SK-N-SH (cell line): ENCODE measurements around the gene H2AZ2. TPM values are rescaled to one million over a fixed set of nuclear protein-coding genes. Genes with fewer than 3 reads are reported as not detected.
"Not testable (repeated sequence)": the region's sequence is repeated elsewhere in the genome, so short reads cannot be mapped to it uniquely, and the experiment has no call there.

Source experiments
- CTCF ChIA-PET: fragments of 300-600, 350-600 bp; formaldehyde crosslinking; extraction: SDS; loops from one replicate; lab custom pipeline; 2021; lab: Yijun Ruan, JAX
- POLR2A ChIA-PET: fragments of 350-600 bp; sonication (Branson Sonifier 250); formaldehyde crosslinking; extraction: SDS; loops from one replicate; lab custom pipeline; 2020; ENCODE audit warnings: antibody characterized with exemption, inconsistent platforms; lab: Yijun Ruan, JAX
- DNase-seq: peaks from one replicate; pipeline ENCODE4 v3.0.0; 2012
- H2AFZ ChIP-seq: fragments of 200-600 bp; sonication (generic); 2 replicates; pipeline ENCODE4 v1.8.1; 2016; ENCODE audit warnings: antibody characterized with exemption, mild to moderate bottlenecking, low read depth
- H3F3A ChIP-seq: fragments of 200-600 bp; sonication (generic); replicated peaks from 2 replicates; pipeline ENCODE3; 2016; ENCODE audit warnings: antibody characterized with exemption, mild to moderate bottlenecking; ENCODE audit not compliant: insufficient read depth
- H3K27ac ChIP-seq, 2 experiments: fragments of 200-500 bp in 1 of 2; fragments of 200-600 bp in 1 of 2; sonication (Bioruptor generic) in 1 of 2; sonication (generic), shearing (Covaris generic) in 1 of 2; 2 replicates each; pipeline versions ENCODE4 v1.5.1 to v1.6.1; 2014 to 2016; ENCODE audit warnings: low read depth in 2 of 2, inconsistent platforms in 1 of 2, low read length in 1 of 2, mild to moderate bottlenecking in 1 of 2, mixed read lengths in 1 of 2
- H3K27me3 ChIP-seq: fragments of 200-600 bp; sonication (generic), shearing (Covaris generic); 2 replicates; pipeline ENCODE4 v1.6.1; 2016; ENCODE audit warnings: mixed run types; ENCODE audit not compliant: insufficient read depth
- H3K36me3 ChIP-seq, 2 experiments: fragments of 200-500 bp in 1 of 2; fragments of 200-600 bp in 1 of 2; sonication (Bioruptor generic) in 1 of 2; sonication (generic) in 1 of 2; replicated peaks in 1 of 2; 2 replicates each; pipeline versions ENCODE3 to v1.5.1; 2014 to 2016; ENCODE audit warnings: low read length in 1 of 2, mild to moderate bottlenecking in 1 of 2; ENCODE audit not compliant: insufficient read depth in 2 of 2, control insufficient read depth in 1 of 2
- H3K4me1 ChIP-seq, 2 experiments: fragments of 200-500 bp in 1 of 2; fragments of 200-600 bp in 1 of 2; sonication (Bioruptor generic) in 1 of 2; sonication (generic), shearing (Covaris generic) in 1 of 2; 2 replicates each; pipeline versions ENCODE4 v1.5.1 to v1.6.1; 2014 to 2016; ENCODE audit warnings: low read depth in 1 of 2, low read length in 1 of 2, mixed run types in 1 of 2; ENCODE audit not compliant: insufficient read depth in 2 of 2, control insufficient read depth in 1 of 2
- H3K4me2 ChIP-seq: fragments of 200-600 bp; sonication (generic), shearing (Covaris generic); 2 replicates; pipeline ENCODE4 v1.6.1; 2017; ENCODE audit warnings: mixed run types
- H3K4me3 ChIP-seq, 2 experiments: fragments of 200-500 bp in 1 of 2; fragments of 200-600 bp in 1 of 2; sonication (Bioruptor generic) in 1 of 2; sonication (generic), shearing (Covaris generic) in 1 of 2; 2 replicates each; pipeline versions ENCODE4 v1.5.1 to v1.8.1; 2014 to 2016; ENCODE audit warnings: low read depth in 2 of 2, inconsistent platforms in 1 of 2, low read length in 1 of 2, mild to moderate bottlenecking in 1 of 2, mixed read lengths in 1 of 2, moderate library complexity in 1 of 2
- H3K79me2 ChIP-seq: fragments of 200-600 bp; sonication (generic); 2 replicates; pipeline ENCODE4 v1.8.1; 2017; ENCODE audit warnings: mild to moderate bottlenecking; ENCODE audit not compliant: insufficient read depth
- H3K9ac ChIP-seq: fragments of 200-600 bp; sonication (generic); 2 replicates; pipeline ENCODE4 v1.6.1; 2017; ENCODE audit warnings: mixed run types
- H3K9me2 ChIP-seq: fragments of 200-600 bp; sonication (generic); 2 replicates; pipeline ENCODE4 v1.6.1; 2017; ENCODE audit warnings: mixed run types
- H3K9me3 ChIP-seq: fragments of 200-600 bp; sonication (generic); 2 replicates; pipeline ENCODE4 v1.6.1; 2017; ENCODE audit warnings: mixed run types, mild to moderate bottlenecking, moderate library complexity
- H4K20me1 ChIP-seq: fragments of 200-600 bp; sonication (generic); 2 replicates; pipeline ENCODE4 v1.6.1; 2017; ENCODE audit warnings: mild to moderate bottlenecking, mixed run types; ENCODE audit not compliant: insufficient read depth
- FOSL2 ChIP-seq: IDR thresholded peaks from 2 replicates; pipeline ENCODE4 v1.4.0; 2012; ENCODE audit warnings: low read depth, mild to moderate bottlenecking, moderate library complexity, borderline replicate concordance
- MEF2A ChIP-seq: IDR thresholded peaks from 2 replicates; pipeline ENCODE4 v1.4.0; 2012; ENCODE audit warnings: low read depth, borderline replicate concordance
- POLR2AphosphoS5 ChIP-seq: IDR thresholded peaks from 2 replicates; pipeline ENCODE4 v1.6.1; 2012; ENCODE audit warnings: low read depth, low read length
- WGBS: methylation state at CpG from one replicate; pipeline ENCODE4 v1.1.6; 2017; ENCODE audit warnings: low lambda C conversion rate; 5-methylcytosine and 5-hydroxymethylcytosine counted together
- polyA plus RNA-seq, 3 experiments: library from polyadenylated mRNA; depleted of rRNA; stranded (reverse); fragments of >200 nt; gene quantifications; 2 replicates each; pipeline ENCODE4 v1.2.3, GENCODE V29; 2012
- TF ChIP-seq, protein P1 (sequence below): fragments of 200-600 bp; sonication (generic); IDR thresholded peaks from 2 replicates; pipeline ENCODE4 v1.6.1; 2017; ENCODE audit warnings: antibody characterized with exemption, mild to moderate bottlenecking, moderate library complexity
- TF ChIP-seq, protein P2 (sequence below): IDR thresholded peaks from 2 replicates; pipeline ENCODE4 v1.6.1; 2012; ENCODE audit warnings: mild to moderate bottlenecking, low read depth, low read length, moderate library complexity

H2AZ2 gene
- polyA plus RNA-seq, 1 of the 3 experiments (the other 2 are of a cell fraction) = 389 TPM

DNA sequence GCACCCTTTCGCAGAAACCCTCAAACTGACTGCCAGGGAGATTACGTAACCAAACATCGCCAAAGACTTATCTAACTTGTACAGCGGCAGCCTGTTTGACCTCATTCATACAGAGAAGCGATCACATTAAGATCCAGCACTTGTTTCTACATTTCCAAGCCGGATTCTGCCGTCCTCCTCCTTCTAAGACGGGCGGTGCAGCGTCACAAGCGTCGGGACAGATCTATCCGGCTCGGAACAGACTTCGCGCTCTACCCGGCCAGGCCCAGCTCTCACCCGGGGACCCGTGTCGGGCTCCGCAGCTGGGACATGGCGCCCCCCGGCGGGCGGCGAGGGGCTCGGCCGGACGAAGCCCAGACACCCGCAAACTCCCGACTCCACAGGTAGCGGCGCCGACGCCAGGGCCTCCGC, 373 bp downstream of the H2AZ2 start (continued):
- no peak for TF ChIP-seq MEF2A
- TF ChIP-seq, protein P1, sequence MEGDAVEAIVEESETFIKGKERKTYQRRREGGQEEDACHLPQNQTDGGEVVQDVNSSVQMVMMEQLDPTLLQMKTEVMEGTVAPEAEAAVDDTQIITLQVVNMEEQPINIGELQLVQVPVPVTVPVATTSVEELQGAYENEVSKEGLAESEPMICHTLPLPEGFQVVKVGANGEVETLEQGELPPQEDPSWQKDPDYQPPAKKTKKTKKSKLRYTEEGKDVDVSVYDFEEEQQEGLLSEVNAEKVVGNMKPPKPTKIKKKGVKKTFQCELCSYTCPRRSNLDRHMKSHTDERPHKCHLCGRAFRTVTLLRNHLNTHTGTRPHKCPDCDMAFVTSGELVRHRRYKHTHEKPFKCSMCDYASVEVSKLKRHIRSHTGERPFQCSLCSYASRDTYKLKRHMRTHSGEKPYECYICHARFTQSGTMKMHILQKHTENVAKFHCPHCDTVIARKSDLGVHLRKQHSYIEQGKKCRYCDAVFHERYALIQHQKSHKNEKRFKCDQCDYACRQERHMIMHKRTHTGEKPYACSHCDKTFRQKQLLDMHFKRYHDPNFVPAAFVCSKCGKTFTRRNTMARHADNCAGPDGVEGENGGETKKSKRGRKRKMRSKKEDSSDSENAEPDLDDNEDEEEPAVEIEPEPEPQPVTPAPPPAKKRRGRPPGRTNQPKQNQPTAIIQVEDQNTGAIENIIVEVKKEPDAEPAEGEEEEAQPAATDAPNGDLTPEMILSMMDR = peak; percentile 96

DNA sequence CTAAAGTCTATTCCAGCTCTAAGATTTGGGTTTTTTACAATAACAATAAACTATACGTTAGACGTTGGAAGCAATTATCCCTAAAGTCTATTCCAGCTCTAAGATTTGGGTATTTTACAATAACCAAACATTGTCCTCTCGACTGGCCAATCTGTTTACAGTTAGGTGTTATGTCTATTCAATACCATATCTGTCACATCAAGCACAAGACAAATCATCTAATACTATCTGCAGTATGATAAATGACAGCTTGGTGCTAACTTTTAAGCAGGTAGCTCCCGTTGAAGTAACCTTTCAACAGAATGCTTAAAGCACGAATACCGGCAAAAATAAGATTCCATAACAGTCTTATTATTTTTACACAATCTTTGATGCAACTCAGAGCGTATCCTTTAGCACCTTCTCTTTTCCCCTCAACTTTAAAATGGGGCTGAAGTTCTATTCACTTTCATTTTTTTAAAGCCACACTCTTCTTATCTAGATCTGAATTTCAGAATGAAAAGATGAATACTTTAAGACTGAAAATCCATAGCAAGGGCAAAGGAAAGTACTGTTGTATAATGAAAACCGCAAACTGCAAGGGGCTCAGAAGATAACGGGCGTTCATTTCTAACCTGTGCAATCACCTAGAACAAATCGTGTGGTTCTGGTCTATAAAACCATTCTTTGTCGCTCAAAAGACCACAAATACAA, 925 bp downstream of the H2AZ2 start:
- POLR2A ChIA-PET = interaction anchor here (0.6 to 2.9 kb wide), 9 partner anchors 10 to 289 kb away, joined by 3 to 14 read pairs (median 11); partner anchors contain the start of genes OGDH, PURB and TMED4
- peaks cover 55% of the 10 kb centered on the region for H4K20me1 ChIP-seq
- peaks cover 51% of the 10 kb centered on the region for H3F3A ChIP-seq
- H3K9ac ChIP-seq = peak overlapping the region; percentile 79
- H3K4me3 ChIP-seq = peak overlapping the region; percentile 66 to 82
- peaks cover 5 to 13% of the 10 kb centered on the region in 2 experiments for H3K36me3 ChIP-seq
- peaks cover 5 to 21% of the 10 kb centered on the region in 2 experiments; a peak in 3 of 4 replicates for H3K4me1 ChIP-seq
- peaks cover 56% of the 10 kb centered on the region for H3K79me2 ChIP-seq
- no peaks in the 10 kb centered on the region for H3K9me3 ChIP-seq
- TF ChIP-seq, protein P2, sequence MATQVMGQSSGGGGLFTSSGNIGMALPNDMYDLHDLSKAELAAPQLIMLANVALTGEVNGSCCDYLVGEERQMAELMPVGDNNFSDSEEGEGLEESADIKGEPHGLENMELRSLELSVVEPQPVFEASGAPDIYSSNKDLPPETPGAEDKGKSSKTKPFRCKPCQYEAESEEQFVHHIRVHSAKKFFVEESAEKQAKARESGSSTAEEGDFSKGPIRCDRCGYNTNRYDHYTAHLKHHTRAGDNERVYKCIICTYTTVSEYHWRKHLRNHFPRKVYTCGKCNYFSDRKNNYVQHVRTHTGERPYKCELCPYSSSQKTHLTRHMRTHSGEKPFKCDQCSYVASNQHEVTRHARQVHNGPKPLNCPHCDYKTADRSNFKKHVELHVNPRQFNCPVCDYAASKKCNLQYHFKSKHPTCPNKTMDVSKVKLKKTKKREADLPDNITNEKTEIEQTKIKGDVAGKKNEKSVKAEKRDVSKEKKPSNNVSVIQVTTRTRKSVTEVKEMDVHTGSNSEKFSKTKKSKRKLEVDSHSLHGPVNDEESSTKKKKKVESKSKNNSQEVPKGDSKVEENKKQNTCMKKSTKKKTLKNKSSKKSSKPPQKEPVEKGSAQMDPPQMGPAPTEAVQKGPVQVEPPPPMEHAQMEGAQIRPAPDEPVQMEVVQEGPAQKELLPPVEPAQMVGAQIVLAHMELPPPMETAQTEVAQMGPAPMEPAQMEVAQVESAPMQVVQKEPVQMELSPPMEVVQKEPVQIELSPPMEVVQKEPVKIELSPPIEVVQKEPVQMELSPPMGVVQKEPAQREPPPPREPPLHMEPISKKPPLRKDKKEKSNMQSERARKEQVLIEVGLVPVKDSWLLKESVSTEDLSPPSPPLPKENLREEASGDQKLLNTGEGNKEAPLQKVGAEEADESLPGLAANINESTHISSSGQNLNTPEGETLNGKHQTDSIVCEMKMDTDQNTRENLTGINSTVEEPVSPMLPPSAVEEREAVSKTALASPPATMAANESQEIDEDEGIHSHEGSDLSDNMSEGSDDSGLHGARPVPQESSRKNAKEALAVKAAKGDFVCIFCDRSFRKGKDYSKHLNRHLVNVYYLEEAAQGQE = no peak
- TF ChIP-seq MEF2A (no peak), POLR2AphosphoS5 (no peak), FOSL2 (no peak)
- H3K27me3 ChIP-seq = no peaks in the 10 kb centered on the region
- no peak for DNase-seq
- WGBS = 1% methylated on average over 12 of the region's 12 CpGs
- no peaks in the 10 kb centered on the region for H3K9me2 ChIP-seq
- H2AFZ ChIP-seq = peak overlapping the region; percentile 63
- CTCF ChIA-PET = interaction anchor here (0.6 to 3.1 kb wide), 48 partner anchors 9 to 371 kb away, joined by 3 to 19 read pairs (median 4); partner anchors contain the start of genes OGDH, PPIA and TMED4
- peak overlapping the region; percentile 78 for H3K4me2 ChIP-seq
- peak overlapping the region; percentile 85 to 91 for H3K27ac ChIP-seq

DNA sequence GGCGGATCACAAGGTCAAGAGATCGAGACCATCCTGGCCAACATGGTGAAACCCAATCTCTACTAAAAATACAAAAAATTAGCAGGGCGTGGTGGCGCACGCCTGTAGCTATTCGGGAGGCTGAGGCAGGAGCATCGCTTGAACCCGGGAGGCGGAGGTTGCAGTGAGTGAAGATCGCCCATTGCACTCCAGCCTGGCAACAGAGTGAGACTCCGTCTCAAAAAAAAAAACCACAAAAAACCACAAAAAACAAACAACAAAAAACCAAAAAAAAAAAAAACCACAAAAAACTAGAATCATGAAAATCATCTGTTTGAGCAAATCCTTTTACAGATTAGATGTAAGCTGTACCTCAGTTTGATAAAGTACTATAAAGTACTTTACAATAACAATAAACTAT, 1.5 kb downstream of the H2AZ2 start:
- H3K9me2 ChIP-seq, DNase-seq, H3K27me3 ChIP-seq, H3K9me3 ChIP-seq, H2AFZ ChIP-seq: not testable (repeated sequence)
- 22% methylated on average over 11 of the region's 11 CpGs for WGBS
- Histone ChIP-seq H3K36me3 (peaks cover 8 to 18% of the 10 kb centered on the region in 2 experiments), H3K27ac (peak overlapping the region in 1 of 2 experiments; percentile 85; a peak in 1 of 4 replicates), H3K4me1 (peaks cover 5 to 21% of the 10 kb centered on the region in 2 experiments; a peak in 3 of 4 replicates), H3K4me2 (peak overlapping the region; percentile 78), H3K4me3 (peak overlapping the region; percentile 66 to 82), H3F3A (peaks cover 50% of the 10 kb centered on the region), H3K9ac (peak overlapping the region; percentile 79), H4K20me1 (peaks cover 61% of the 10 kb centered on the region), H3K79me2 (peaks cover 61% of the 10 kb centered on the region)
- ChIA-PET CTCF (interaction anchor here (0.8 to 3.1 kb wide), 17 partner anchors 8 to 290 kb away, joined by 3 to 19 read pairs (median 4); partner anchors contain the start of gene TMED4), POLR2A (interaction anchor here (0.6 to 2.6 kb wide), 4 partner anchors 38 to 97 kb away, joined by 3 to 14 read pairs (median 3); no protein-coding TSS in a partner anchor)
